GM19043 (cell line): ENCODE data around the gene DMKN.
"Not testable (repeated sequence)": the region's sequence is repeated elsewhere in the genome, so short reads cannot be mapped to it uniquely, and the experiment has no call there.

Experiments used
- ATAC-seq: cut with Tn5 transposase; IDR thresholded peaks from one replicate; pipeline ENCODE4 v1.9.1; 2021; ENCODE audit warnings: low read depth; ENCODE audit not compliant: unreplicated experiment

The DMKN gene

DNA sequence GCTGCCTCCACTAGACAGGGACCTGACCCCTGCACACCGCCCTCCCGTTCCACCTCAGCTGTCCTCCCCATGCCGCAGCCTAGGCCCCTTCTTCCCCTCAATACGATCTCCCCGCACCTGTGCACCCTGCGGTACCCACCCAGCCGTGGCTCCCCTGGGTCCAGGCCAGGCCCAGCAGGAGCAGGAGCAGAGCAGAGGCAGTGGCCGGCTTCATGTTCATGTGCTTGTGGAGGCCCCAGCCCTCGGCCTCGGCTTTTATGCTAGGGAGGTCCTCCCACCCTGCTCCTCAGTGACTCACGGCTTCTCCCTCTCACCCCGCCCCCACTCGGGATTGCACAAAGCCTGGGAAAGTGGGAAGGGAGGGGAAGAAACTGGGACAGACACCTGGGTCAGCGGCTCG lies 11.8 kb downstream of the DMKN start:
- ATAC-seq = no peak

DNA sequence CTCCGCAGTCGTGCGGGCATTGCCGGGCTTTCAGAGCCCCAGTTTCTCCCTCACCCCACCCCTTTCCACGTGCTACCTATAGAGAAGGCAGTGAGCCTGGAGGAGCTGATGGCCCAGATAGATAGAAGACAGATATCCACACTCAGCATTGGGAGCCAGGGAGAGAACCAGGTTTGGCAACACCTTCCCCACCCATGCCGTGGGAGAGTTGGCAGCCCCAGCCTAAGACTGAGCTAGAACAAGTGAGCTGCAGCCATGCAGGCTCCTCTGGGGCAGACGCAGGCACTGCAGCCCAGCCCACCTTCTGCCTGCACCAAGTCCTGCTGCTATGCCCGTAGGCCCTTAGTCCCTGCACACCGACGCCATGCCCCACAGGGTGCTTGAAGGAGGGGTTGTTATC lies 12.8 kb downstream of the DMKN start:
- no peak for ATAC-seq

DNA sequence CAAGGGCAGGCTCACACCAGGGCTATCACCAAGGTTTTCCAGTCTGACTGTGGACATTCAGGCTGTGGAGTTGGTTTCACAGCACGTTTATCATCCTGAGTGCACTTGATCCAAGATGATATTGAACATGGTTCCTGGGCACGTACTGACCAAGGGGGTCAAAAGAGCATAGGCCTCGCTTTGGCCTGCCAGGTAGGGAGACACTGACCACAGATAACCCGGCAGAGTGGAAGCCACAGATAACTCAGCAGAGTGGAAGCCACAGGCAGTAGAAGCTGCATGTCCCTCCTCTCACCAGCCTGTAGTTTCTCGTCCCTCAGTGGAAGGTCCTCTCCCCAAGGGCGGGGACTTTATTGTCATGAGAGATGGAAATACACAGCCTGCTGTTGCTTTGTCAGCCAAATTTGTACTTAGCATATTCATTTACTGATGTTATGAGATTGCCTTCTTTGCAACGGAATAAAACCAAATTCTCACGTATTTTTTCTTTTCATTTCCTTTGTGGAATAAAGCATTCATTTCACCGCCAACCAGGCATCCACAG lies 14.4 kb downstream of the DMKN start:
- no peak for ATAC-seq

GRCh38 chr19:35498220-35498619 lies 15.2 kb downstream of the DMKN start:
- no peak for ATAC-seq

- ATAC-seq = no peak
Observed at GRCh38 chr19:35497406-35497805, 16.0 kb downstream of the DMKN start.

GRCh38 chr19:35495107-35496064 lies 18.1 kb downstream of the DMKN start:
- ATAC-seq = no peak

- ATAC-seq = no peak
Observed at GRCh38 chr19:35493971-35494370, 19.5 kb downstream of the DMKN start.

DNA sequence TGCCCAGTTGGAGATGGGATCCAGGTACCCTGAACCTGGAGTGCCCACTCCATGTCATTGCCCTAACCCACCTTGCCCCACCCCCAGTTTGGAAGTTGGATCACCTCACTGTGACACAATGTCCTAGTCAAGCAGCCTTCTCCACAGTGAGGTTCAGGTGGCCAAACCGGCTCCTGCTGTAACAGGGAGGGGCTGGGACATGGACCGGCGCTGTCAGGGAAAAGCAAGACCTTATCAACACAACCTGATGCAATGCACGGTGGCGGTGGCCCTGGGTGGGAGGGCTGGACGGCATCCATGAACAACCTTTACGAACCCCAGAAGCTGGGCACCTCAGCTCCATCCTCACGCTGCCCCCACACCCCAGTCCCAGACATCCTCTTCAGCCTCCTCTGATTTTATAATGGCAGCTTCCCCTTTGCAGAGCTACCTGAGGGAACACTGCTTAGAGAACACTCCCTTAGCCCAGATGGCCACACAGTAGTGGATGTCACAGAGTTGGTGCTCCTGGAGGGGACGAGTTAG lies 21.6 kb downstream of the DMKN start:
- no peak for ATAC-seq

- no peak for ATAC-seq
Observed at GRCh38 chr19:35490364-35490763, 23.1 kb downstream of the DMKN start, which contains the start of gene KRTDAP. Gene KRTDAP (minus strand): TSS chr19:35490464. CDS start chr19:35490442, 22 bp downstream.

GRCh38 chr19:35488677-35489076 lies 24.8 kb downstream of the DMKN start:
- no peak for ATAC-seq

DNA sequence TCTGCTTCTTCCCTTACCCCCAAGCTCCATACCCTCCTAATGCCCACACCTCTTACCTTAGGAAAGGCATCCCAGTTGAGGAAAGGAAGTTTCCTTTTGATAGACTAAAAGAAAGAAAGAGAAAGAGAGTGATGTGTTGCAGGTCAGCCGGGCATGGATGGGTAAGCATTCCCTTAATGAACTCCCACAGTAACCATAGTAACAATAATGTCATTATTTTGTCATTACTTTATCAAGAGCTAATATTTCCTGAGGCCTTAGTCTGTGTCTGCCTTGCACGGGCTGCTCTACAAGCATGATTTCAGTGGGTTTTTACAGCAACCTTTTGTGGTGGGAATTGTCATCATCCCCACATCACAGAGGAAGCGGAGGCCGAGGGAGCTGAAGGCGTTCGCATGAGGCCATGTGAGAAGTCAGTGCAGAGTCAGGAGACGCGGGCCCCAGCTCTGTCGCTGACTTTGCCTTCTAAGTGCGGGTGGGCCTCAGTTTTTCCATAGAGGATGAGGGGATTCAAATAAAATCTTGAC lies 25.7 kb downstream of the DMKN start:
- no peak for ATAC-seq

DNA sequence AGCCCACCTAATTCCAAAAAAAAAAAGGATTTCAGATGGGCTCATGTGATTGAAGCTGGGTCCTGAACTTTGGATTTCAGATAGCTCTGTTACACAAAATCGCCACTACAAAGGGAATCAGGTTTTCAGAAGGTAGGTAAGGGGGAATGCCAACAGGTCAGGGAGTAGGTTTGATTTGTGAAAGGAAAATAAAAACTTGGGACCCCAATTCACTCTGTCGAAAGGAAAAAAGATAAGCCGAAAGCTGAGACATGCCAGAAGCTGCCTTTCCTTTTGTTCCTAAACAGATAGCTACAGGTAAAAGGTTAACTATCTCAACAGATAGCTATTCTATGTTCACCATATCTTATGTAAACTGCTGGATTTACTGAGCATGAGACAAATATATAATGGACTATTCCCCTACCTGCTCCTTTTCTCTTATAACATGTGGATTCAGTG lies 27.2 kb downstream of the DMKN start:
- ATAC-seq = no peak

- no peak for ATAC-seq
Observed at GRCh38 chr19:35484252-35485036, 29.0 kb downstream of the DMKN start.

GRCh38 chr19:35483089-35483488 lies 30.4 kb downstream of the DMKN start:
- no peak for ATAC-seq

GRCh38 chr19:35478794-35479677 lies 34.4 kb downstream of the DMKN start:
- ATAC-seq = no peak

DNA sequence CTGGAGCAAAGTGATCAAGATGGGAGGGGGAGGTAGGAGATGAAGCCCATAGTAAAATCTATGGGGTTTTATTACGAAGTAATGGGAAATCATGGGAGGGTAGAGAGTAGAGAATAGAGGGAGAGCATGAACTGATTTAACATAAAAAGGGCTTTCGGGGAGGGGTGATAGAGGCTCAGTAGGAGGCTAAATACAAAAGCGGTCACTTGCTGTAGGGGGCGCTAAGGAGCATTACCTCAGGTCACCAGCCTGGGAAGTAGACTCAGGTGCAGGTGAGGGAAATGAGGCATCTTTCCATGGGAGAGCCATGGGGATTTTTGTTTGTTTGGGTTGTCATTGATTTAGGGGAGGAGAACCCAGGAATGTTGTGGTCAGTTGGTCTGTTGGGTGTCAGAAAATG lies 37.3 kb downstream of the DMKN start:
- no peak for ATAC-seq

DNA sequence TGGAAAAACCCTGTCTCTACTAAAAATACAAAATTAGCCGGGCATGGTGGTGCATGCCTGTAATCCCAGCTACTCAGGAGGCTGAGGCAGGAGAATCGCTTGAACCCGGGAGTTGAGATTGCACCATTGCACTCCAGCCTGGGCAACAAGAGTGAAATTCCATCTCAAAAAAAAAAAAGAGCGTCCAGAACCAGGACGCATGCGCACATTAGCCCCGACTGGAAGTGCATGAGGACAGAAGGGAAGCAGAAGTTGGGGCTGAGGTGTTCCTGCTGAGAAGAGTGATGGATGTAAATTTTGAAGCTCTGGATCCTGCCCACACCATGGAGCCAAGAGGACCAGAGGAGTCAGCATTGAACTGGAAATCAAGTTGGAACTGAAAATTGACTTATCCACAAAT lies 38.9 kb downstream of the DMKN start:
- ATAC-seq = not testable (repeated sequence)

- ATAC-seq = no peak
Observed at GRCh38 chr19:35474104-35474503, 39.3 kb downstream of the DMKN start.

GRCh38 chr19:35471946-35472345 lies 41.5 kb downstream of the DMKN start:
- ATAC-seq = no peak

DNA sequence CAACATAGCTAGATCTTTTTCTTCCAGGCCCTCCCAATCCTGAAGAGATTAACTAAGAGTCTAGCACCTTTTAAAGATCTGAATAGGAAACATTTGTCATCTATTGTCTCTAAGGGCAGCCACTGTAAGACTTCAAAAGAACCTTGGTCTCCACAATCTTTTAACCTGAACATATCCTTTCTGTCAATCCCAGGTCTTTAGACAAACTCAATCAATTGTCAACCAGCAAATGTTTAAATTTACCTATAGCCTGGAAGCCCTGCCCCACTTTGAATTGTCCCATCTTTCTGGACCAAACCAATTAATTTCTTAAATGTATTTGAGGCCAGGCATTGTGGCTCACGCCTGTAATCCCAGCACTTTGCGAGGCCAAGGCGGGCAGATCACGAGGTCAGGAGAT lies 42.4 kb downstream of the DMKN start:
- ATAC-seq = not testable (repeated sequence)
